Natural killer cell (primary cell): ENCODE data around the gene CCT4. TPM values are rescaled to one million over a fixed set of nuclear protein-coding genes. Genes with fewer than 3 reads are reported as not detected.

Source experiments
- ATAC-seq, 3 donors: fragments of 150-1000 bp in 2 of 3; fragments of 200-7000 bp in 1 of 3; cut with Tn5 transposase; 1 replicate in 1 of 3; 2 replicates in 2 of 3; pipeline ENCODE4 v1.10.0; 2021; ENCODE audit warnings: mild to moderate bottlenecking in 2 of 3, moderate library complexity in 2 of 3
- DNase-seq, 2 donors: peaks; one replicate each; pipeline versions ENCODE4 v3.0.0 to v3.0.0-alpha.2; 2013 to 2021; ENCODE audit warnings: mixed read lengths in 1 of 2
- H3K27ac ChIP-seq: one replicate; pipeline ENCODE4 v1.5.1; 2013; ENCODE audit warnings: mild to moderate bottlenecking, low read length
- H3K27me3 ChIP-seq: one replicate; pipeline ENCODE4 v1.6.1; 2013; ENCODE audit warnings: low read length; ENCODE audit not compliant: control insufficient read depth, insufficient read depth
- H3K36me3 ChIP-seq: one replicate; pipeline ENCODE4 v1.6.1; 2013; ENCODE audit warnings: low read length; ENCODE audit not compliant: control insufficient read depth, insufficient read depth
- H3K4me1 ChIP-seq: one replicate; pipeline ENCODE4 v1.6.1; 2013; ENCODE audit warnings: low read length; ENCODE audit not compliant: control insufficient read depth, insufficient read depth
- H3K4me3 ChIP-seq: one replicate; pipeline ENCODE4 v1.5.1; 2013; ENCODE audit warnings: low read length
- H3K9me3 ChIP-seq: one replicate; pipeline ENCODE4 v1.6.1; 2013; ENCODE audit warnings: low read length; ENCODE audit not compliant: control insufficient read depth, insufficient read depth
- H3K27ac Mint-ChIP-seq, 2 donors: one replicate each; pipeline ENCODE4 v1.8.0; 2022; ENCODE audit warnings: mild to moderate bottlenecking in 2 of 2, mixed read lengths in 2 of 2, moderate library complexity in 1 of 2
- H3K27me3 Mint-ChIP-seq, 2 donors: one replicate each; pipeline ENCODE4 v1.8.0; 2022; ENCODE audit warnings: low read depth in 2 of 2, mixed read lengths in 2 of 2
- H3K36me3 Mint-ChIP-seq: one replicate; pipeline ENCODE4 v1.8.0; 2022; ENCODE audit warnings: mixed read lengths
- H3K4me1 Mint-ChIP-seq, 2 donors: one replicate each; pipeline ENCODE4 v1.8.0; 2022; ENCODE audit warnings: mixed read lengths in 2 of 2
- H3K4me3 Mint-ChIP-seq: one replicate; pipeline ENCODE4 v1.8.0; 2022; ENCODE audit warnings: mild to moderate bottlenecking, moderate library complexity, mixed read lengths
- H3K9me3 Mint-ChIP-seq, 2 donors: one replicate each; pipeline ENCODE4 v1.8.0; 2022; ENCODE audit warnings: mixed read lengths in 2 of 2
- CTCF ChIP-seq: fragments of 200-600 bp; IDR thresholded peaks from one replicate; pipeline ENCODE4 v1.8.0; 2022; ENCODE audit warnings: antibody characterized with exemption
- WGBS: methylation state at CpG from one replicate; pipeline ENCODE4 v1.1.7; 2013; ENCODE audit warnings: missing lambda C conversion rate; ENCODE audit not compliant: insufficient coverage; 5-methylcytosine and 5-hydroxymethylcytosine counted together
- intact Hi-C: fragments of 100-400 bp; cut with micrococcal nuclease; formaldehyde crosslinking; loops from one replicate; pipeline ENCODE4 v1.14.2; 2022
- total RNA-seq, 4 donors: library from RNA; stranded (reverse); fragments of 120-200 nt in 1 of 4; gene quantifications; one replicate each; pipeline versions ENCODE4 v1.2.3 to v1.2.4, GENCODE V29; 2013 to 2022

CCT4 gene
- total RNA-seq, 3 donors from 2014 or later (not counting 1 experiment from before 2014, with no cell fraction given), result 79.4 to 108 (median 84.5) TPM

DNA sequence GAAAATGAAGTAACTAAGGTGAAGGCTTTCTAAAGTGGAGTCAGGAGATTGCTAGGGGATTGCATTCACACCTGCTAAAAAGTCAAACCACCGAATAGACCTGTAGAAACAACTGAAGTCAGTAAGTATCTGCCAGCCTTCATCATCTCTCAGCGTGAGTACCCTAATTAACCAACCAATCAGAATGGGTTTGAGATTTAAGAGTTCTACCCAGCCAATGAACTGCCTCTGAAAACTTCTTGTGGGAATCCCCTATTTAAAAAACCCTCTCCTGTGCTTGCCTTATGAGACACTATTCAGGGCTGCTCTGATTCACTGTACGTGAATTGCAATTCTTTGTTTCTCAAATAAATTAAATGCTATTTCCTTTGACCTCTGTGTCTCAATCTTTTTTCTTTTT is 31.2 kb downstream of the CCT4 start:
- peak in 1 of 2 donors; percentile 34 for DNase-seq
- ATAC-seq, result no peak
- H3K4me3 Mint-ChIP-seq, result peak overlapping the region; percentile 6
- H3K27ac Mint-ChIP-seq, result no peak overlapping the region
- Histone ChIP-seq H3K27me3 (no peaks in the 10 kb centered on the region), H3K36me3 (no peaks in the 10 kb centered on the region), H3K27ac (no peak overlapping the region), H3K4me1 (peaks cover 17% of the 10 kb centered on the region), H3K9me3 (no peaks in the 10 kb centered on the region), H3K4me3 (no peak overlapping the region)
- WGBS, result 60% methylated on average over 3 of the region's 3 CpGs
- H3K9me3 Mint-ChIP-seq, result no peaks in the 10 kb centered on the region
- no peaks in the 10 kb centered on the region for H3K36me3 Mint-ChIP-seq
- TF ChIP-seq CTCF, result no peak
- no peaks in the 10 kb centered on the region for H3K27me3 Mint-ChIP-seq
- intact Hi-C loops, result loop anchor here (10.0 kb wide), 1 partner anchor 322 kb away; the partner anchor contains the start of gene XPO1
- H3K4me1 Mint-ChIP-seq, result peaks cover 18 to 25% of the 10 kb centered on the region in 2 donors

DNA sequence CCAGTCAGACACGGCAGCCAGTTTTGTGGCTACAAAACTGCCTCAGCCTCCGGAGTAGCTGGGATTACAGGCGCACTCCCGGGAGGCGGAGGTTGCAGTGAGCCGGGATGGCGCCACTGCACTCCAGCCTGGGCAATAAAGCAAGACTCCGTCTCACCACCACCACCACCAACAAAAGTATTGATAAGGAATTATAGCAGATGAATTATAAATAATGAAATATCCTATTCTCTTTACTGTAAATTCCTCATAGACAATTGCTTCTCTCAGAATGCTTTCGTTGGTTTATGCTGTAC is 33.2 kb downstream of the CCT4 start:
- TF ChIP-seq CTCF, result no peak
- Mint-ChIP-seq H3K27ac (peak overlapping the region; percentile 88 to 89), H3K27me3 (no peaks in the 10 kb centered on the region), H3K4me3 (peak overlapping the region; percentile 99), H3K36me3 (no peaks in the 10 kb centered on the region), H3K4me1 (peaks cover 18 to 25% of the 10 kb centered on the region in 2 donors), H3K9me3 (no peaks in the 10 kb centered on the region)
- Histone ChIP-seq H3K27me3 (no peaks in the 10 kb centered on the region), H3K4me3 (no peak overlapping the region), H3K27ac (no peak overlapping the region), H3K4me1 (peaks cover 17% of the 10 kb centered on the region), H3K9me3 (no peaks in the 10 kb centered on the region), H3K36me3 (no peaks in the 10 kb centered on the region)
- 41% methylated on average over 6 of the region's 9 CpGs for WGBS
- intact Hi-C loops, result loop anchor here (10.0 kb wide), 1 partner anchor 320 kb away; the partner anchor contains the start of gene XPO1
- DNase-seq (no peak), ATAC-seq (no peak)

- Histone ChIP-seq H3K36me3 (no peaks in the 10 kb centered on the region), H3K9me3 (no peaks in the 10 kb centered on the region), H3K4me3 (peak overlapping the region; percentile 80), H3K27ac (peak overlapping the region; percentile 64), H3K27me3 (no peaks in the 10 kb centered on the region), H3K4me1 (peaks cover 17% of the 10 kb centered on the region)
- WGBS, result 4% methylated on average over 23 of the region's 23 CpGs
- H3K27me3 Mint-ChIP-seq, result no peaks in the 10 kb centered on the region
- peak overlapping the region; percentile 88 to 89 for H3K27ac Mint-ChIP-seq
- intact Hi-C loops, result loop anchor here (1.0 to 10.0 kb wide), 3 partner anchors 34 to 320 kb away; partner anchors contain the start of genes CCT4 and XPO1
- H3K4me1 Mint-ChIP-seq, result peaks cover 18 to 25% of the 10 kb centered on the region in 2 donors
- no peaks in the 10 kb centered on the region for H3K9me3 Mint-ChIP-seq
- DNase-seq, result peak; percentile 71 to 97
- H3K4me3 Mint-ChIP-seq, result peak overlapping the region; percentile 99
- peak; percentile 87 to 94 (median 89) for ATAC-seq
- TF ChIP-seq CTCF, result no peak
- H3K36me3 Mint-ChIP-seq, result no peaks in the 10 kb centered on the region
Observed at GRCh38 chr2:61854564-61855317, 33.7 kb downstream of the CCT4 start.
